ENCODE results near the gene ADAMTS3. TPM values are rescaled to one million over a fixed set of nuclear protein-coding genes. Genes with fewer than 3 reads are reported as not detected.

ADAMTS3 gene
- total and polyA plus RNA-seq, 3 experiments from 2014 or later, result not detected

GRCh38 chr4:72318421-72319170 is 250.4 kb downstream of the ADAMTS3 start:
- Mint-ChIP-seq H3K4me1 (peaks cover 6 to 14% (median 11%) of the 10 kb centered on the region in 3 donors), H3K36me3 (no peaks in the 10 kb centered on the region), H3K9me3 (no peaks in the 10 kb centered on the region), H3K27me3 (peaks cover 2 to 19% of the 10 kb centered on the region in 2 donors), H3K27ac (no peak overlapping the region), H3K4me3 (no peak overlapping the region)
- POLR2A ChIA-PET, result no interaction called here
- Histone ChIP-seq H3K4me1 (ENCODE audit: insufficient read depth, low read length) (no peaks in the 10 kb centered on the region), H3K27me3 (ENCODE audit: insufficient read depth, low read length, poor library complexity, severe bottlenecking) (no peaks in the 10 kb centered on the region), H3K36me3 (ENCODE audit: insufficient read depth, low read length) (no peaks in the 10 kb centered on the region), H3K4me3 (ENCODE audit: low read length) (no peak overlapping the region), H3K9me3 (ENCODE audit: low read length) (no peaks in the 10 kb centered on the region), H3K27ac (ENCODE audit: low read depth, low read length) (no peak overlapping the region)
- CTCF ChIA-PET, result interaction anchor here (1.5 to 1.8 kb wide), 2 partner anchors 8 to 18 kb away, joined by 5 read pairs; no protein-coding TSS in a partner anchor
- no peak for DNase-seq

- no peak for DNase-seq
- ChIA-PET POLR2A (no interaction called here), CTCF (no interaction called here)
- Histone ChIP-seq H3K27me3 (ENCODE audit: insufficient read depth, low read length, poor library complexity, severe bottlenecking) (no peaks in the 10 kb centered on the region), H3K27ac (ENCODE audit: low read depth, low read length) (no peak overlapping the region), H3K36me3 (ENCODE audit: insufficient read depth, low read length) (no peaks in the 10 kb centered on the region), H3K9me3 (ENCODE audit: low read length) (no peaks in the 10 kb centered on the region), H3K4me3 (ENCODE audit: low read length) (no peak overlapping the region), H3K4me1 (ENCODE audit: insufficient read depth, low read length) (no peaks in the 10 kb centered on the region)
- Mint-ChIP-seq H3K4me3 (no peak overlapping the region), H3K9me3 (no peaks in the 10 kb centered on the region), H3K4me1 (peaks cover 6 to 10% (median 8%) of the 10 kb centered on the region in 3 donors), H3K36me3 (no peaks in the 10 kb centered on the region), H3K27ac (no peak overlapping the region), H3K27me3 (peaks cover 0 to 4% of the 10 kb centered on the region in 2 donors)
These were observed 254.2 kb downstream of the ADAMTS3 start for GRCh38 chr4:72314869-72315268.

- Histone ChIP-seq H3K4me3 (ENCODE audit: low read length) (no peak overlapping the region), H3K27ac (ENCODE audit: low read depth, low read length) (no peak overlapping the region), H3K4me1 (ENCODE audit: insufficient read depth, low read length) (no peaks in the 10 kb centered on the region), H3K27me3 (ENCODE audit: insufficient read depth, low read length, poor library complexity, severe bottlenecking) (no peaks in the 10 kb centered on the region), H3K36me3 (ENCODE audit: insufficient read depth, low read length) (no peaks in the 10 kb centered on the region), H3K9me3 (ENCODE audit: low read length) (no peaks in the 10 kb centered on the region)
- ChIA-PET CTCF (interaction anchor here (1.4 kb wide), 1 partner anchor 10 kb away, joined by 5 read pairs; no protein-coding TSS in a partner anchor), POLR2A (no interaction called here)
- no peak for DNase-seq
- Mint-ChIP-seq H3K36me3 (no peaks in the 10 kb centered on the region), H3K27me3 (peaks cover 0 to 4% of the 10 kb centered on the region in 2 donors), H3K4me1 (no peaks in the 10 kb centered on the region), H3K27ac (no peak overlapping the region), H3K9me3 (no peaks in the 10 kb centered on the region), H3K4me3 (no peak overlapping the region)
These were observed 255.9 kb downstream of the ADAMTS3 start for GRCh38 chr4:72313121-72313520.

- Histone ChIP-seq H3K27me3 (ENCODE audit: insufficient read depth, low read length, poor library complexity, severe bottlenecking) (no peaks in the 10 kb centered on the region), H3K36me3 (ENCODE audit: insufficient read depth, low read length) (no peaks in the 10 kb centered on the region), H3K27ac (ENCODE audit: low read depth, low read length) (no peak overlapping the region), H3K9me3 (ENCODE audit: low read length) (no peaks in the 10 kb centered on the region), H3K4me3 (ENCODE audit: low read length) (no peak overlapping the region), H3K4me1 (ENCODE audit: insufficient read depth, low read length) (no peaks in the 10 kb centered on the region)
- CTCF ChIA-PET, result interaction anchor here (1.4 kb wide), 1 partner anchor 9 kb away, joined by 5 read pairs; no protein-coding TSS in a partner anchor
- Mint-ChIP-seq H3K27ac (no peak overlapping the region), H3K4me1 (no peaks in the 10 kb centered on the region), H3K9me3 (no peaks in the 10 kb centered on the region), H3K27me3 (peaks cover 0 to 4% of the 10 kb centered on the region in 2 donors), H3K36me3 (no peaks in the 10 kb centered on the region), H3K4me3 (no peak overlapping the region)
- no peak for DNase-seq
- POLR2A ChIA-PET, result no interaction called here
These were observed 256.9 kb downstream of the ADAMTS3 start for GRCh38 chr4:72312032-72312650.

GRCh38 chr4:72311291-72311690 is 257.7 kb downstream of the ADAMTS3 start:
- no peaks in the 10 kb centered on the region for H3K9me3 Mint-ChIP-seq
- Histone ChIP-seq H3K9me3 (ENCODE audit: low read length) (no peaks in the 10 kb centered on the region), H3K4me1 (ENCODE audit: insufficient read depth, low read length) (no peaks in the 10 kb centered on the region), H3K4me3 (ENCODE audit: low read length) (no peak overlapping the region), H3K36me3 (ENCODE audit: insufficient read depth, low read length) (no peaks in the 10 kb centered on the region), H3K27me3 (ENCODE audit: insufficient read depth, low read length, poor library complexity, severe bottlenecking) (no peaks in the 10 kb centered on the region), H3K27ac (ENCODE audit: low read depth, low read length) (no peak overlapping the region)
- CTCF ChIA-PET, result no interaction called here
- no peak for DNase-seq
- no peaks in the 10 kb centered on the region for H3K36me3 Mint-ChIP-seq
- POLR2A ChIA-PET, result no interaction called here
- H3K4me1 Mint-ChIP-seq, result no peaks in the 10 kb centered on the region
- no peak overlapping the region for H3K4me3 Mint-ChIP-seq
- H3K27ac Mint-ChIP-seq, result no peak overlapping the region
- H3K27me3 Mint-ChIP-seq, result peaks cover 0 to 4% of the 10 kb centered on the region in 2 donors

GRCh38 chr4:72305620-72306019 is 263.4 kb downstream of the ADAMTS3 start:
- Histone ChIP-seq H3K4me1 (ENCODE audit: insufficient read depth, low read length) (no peaks in the 10 kb centered on the region), H3K9me3 (ENCODE audit: low read length) (no peaks in the 10 kb centered on the region), H3K27me3 (ENCODE audit: insufficient read depth, low read length, poor library complexity, severe bottlenecking) (no peaks in the 10 kb centered on the region), H3K4me3 (ENCODE audit: low read length) (no peak overlapping the region), H3K36me3 (ENCODE audit: insufficient read depth, low read length) (no peaks in the 10 kb centered on the region), H3K27ac (ENCODE audit: low read depth, low read length) (no peak overlapping the region)
- no peak overlapping the region for H3K27ac Mint-ChIP-seq
- H3K4me1 Mint-ChIP-seq, result no peaks in the 10 kb centered on the region
- no peaks in the 10 kb centered on the region for H3K9me3 Mint-ChIP-seq
- DNase-seq, result no peak
- ChIA-PET CTCF (no interaction called here), POLR2A (no interaction called here)
- H3K27me3 Mint-ChIP-seq, result peaks cover 0 to 4% of the 10 kb centered on the region in 2 donors
- H3K4me3 Mint-ChIP-seq, result no peak overlapping the region
- H3K36me3 Mint-ChIP-seq, result no peaks in the 10 kb centered on the region

GRCh38 chr4:72305080-72305479 is 263.9 kb downstream of the ADAMTS3 start:
- Mint-ChIP-seq H3K4me3 (no peak overlapping the region), H3K27ac (no peak overlapping the region), H3K4me1 (no peaks in the 10 kb centered on the region), H3K36me3 (no peaks in the 10 kb centered on the region), H3K9me3 (no peaks in the 10 kb centered on the region), H3K27me3 (peaks cover 0 to 4% of the 10 kb centered on the region in 2 donors)
- Histone ChIP-seq H3K27ac (ENCODE audit: low read depth, low read length) (no peak overlapping the region), H3K4me3 (ENCODE audit: low read length) (no peak overlapping the region), H3K4me1 (ENCODE audit: insufficient read depth, low read length) (no peaks in the 10 kb centered on the region), H3K27me3 (ENCODE audit: insufficient read depth, low read length, poor library complexity, severe bottlenecking) (no peaks in the 10 kb centered on the region), H3K9me3 (ENCODE audit: low read length) (no peaks in the 10 kb centered on the region), H3K36me3 (ENCODE audit: insufficient read depth, low read length) (no peaks in the 10 kb centered on the region)
- ChIA-PET POLR2A (no interaction called here), CTCF (no interaction called here)
- no peak for DNase-seq

- no peak overlapping the region for H3K4me3 ChIP-seq (ENCODE audit: low read length)
- Mint-ChIP-seq H3K4me3 (no peak overlapping the region), H3K27me3 (no peaks in the 10 kb centered on the region), H3K9me3 (no peaks in the 10 kb centered on the region), H3K4me1 (no peaks in the 10 kb centered on the region), H3K27ac (peak overlapping the region in 1 of 8 donors; percentile 2), H3K36me3 (no peaks in the 10 kb centered on the region)
- ChIA-PET POLR2A (no interaction called here), CTCF (interaction anchor here (1.1 to 1.9 kb wide), 2 partner anchors 9 to 10 kb away, joined by 3 to 5 read pairs; no protein-coding TSS in a partner anchor)
- H3K4me1 ChIP-seq (ENCODE audit: insufficient read depth, low read length), result no peaks in the 10 kb centered on the region
- no peak overlapping the region for H3K27ac ChIP-seq (ENCODE audit: low read depth, low read length)
- H3K36me3 ChIP-seq (ENCODE audit: insufficient read depth, low read length), result no peaks in the 10 kb centered on the region
- H3K9me3 ChIP-seq (ENCODE audit: low read length), result no peaks in the 10 kb centered on the region
- H3K27me3 ChIP-seq (ENCODE audit: insufficient read depth, low read length, poor library complexity, severe bottlenecking), result no peaks in the 10 kb centered on the region
- peak in 4 of 5 donors; percentile 6 to 53 (median 28) for DNase-seq
These were observed 265.9 kb downstream of the ADAMTS3 start for GRCh38 chr4:72302981-72303704.

Data from CD8-positive, alpha-beta memory T cell (primary cell).